Superior temporal gyrus (tissue), 1 donor: ENCODE measurements around the gene TXNRD3.

ENCODE experiments used
- DNase-seq: peaks from one replicate; pipeline ENCODE4 v3.0.0-alpha.2; 2016; ENCODE audit errors: extremely low spot score

The TXNRD3 gene

DNA sequence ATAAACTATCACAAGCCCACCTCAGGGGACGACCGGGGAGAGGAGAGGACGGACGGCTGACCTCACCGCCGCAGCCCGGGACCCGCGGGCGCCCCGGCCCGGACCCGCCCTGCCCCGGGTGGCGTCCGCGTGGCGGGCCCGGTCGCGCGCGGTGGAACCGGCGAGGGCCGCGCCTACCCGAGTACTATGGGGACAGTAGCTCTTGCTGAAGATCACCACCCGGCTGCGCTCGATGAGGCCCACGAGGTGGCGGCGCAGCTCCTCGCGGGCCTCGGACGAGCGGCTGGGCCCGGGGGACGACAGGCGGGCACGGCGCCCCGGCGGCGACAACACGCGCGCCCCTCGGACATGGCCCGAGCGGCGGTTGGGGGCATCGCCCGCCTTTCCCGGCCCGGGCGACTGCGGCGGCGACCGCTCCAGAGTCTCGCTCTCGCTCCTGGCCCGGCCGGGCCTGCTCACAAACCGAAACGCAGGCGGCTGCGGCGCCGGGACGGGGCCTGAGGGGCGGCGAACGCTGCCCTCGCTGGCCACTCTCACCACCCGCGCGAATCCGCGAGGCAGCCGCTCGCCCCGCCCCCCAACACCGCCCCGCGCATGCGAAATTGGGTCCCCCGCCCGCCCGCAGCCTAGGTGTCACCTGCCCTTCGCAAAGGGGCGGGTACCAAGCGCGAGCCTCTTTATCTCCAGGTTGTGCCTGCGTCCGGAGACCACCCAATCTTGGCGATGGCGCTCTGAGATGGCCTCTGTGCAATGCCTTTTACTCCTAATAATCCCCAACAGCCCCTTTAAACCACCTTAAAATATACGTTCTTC is at the start of gene TXNRD3:
TXNRD3 (minus strand) TSS at position 554 of the 813 bp plus-strand sequence.
- DNase-seq, result peak; percentile 40

DNA sequence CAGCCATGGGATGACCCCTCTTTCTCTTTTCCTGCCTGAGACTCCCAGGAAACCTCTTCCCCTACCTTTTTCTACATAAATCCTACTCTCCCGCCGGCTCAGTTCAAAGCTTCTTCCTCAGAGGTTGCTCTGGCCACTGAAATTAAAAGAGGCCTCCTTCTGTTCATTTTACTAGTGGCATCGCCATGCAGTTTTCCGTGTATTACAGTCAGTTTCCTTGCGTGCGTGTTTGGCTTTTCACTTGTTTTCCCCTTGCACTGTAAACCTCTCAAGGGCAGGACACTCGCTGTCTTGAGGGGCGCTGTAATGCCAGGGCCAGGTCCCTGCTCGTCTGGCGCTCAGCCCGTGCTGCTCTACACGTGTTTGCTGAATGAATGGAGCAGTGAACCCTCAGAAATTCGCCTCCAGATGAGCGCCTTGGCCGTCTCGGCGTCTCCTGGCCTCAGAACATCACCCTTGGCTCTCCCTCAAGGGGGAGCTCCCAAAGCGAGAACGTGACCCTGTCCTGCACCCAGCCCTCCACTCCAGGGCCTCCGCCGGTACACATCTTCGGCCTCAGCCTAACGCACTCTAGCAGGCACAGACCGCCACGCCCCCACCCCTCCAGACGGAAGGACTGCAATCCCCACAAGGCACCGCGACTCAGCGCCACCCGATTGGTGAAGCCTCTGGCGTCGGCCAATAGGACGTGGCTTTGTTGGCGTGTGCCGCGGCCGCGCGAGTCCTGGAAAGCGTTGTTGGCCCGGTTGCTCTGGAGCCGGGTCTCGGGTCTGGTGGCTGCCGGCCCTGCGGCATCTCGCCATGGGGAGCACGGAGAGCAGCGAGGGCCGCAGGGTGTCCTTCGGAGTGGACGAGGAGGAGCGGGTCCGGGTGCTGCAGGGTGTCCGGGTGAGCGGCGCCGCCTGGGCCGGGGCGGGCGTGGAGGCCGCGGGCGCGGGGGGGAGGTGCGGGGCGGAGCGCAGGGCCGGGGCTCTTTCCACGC is 48.9 kb upstream of the TXNRD3 start, which contains the start of gene CHCHD6:
CHCHD6 (plus strand) TSS at position 729 of the 982 bp plus-strand sequence; CDS start at position 802, 73 bp downstream.
- DNase-seq, result peak; percentile 93

DNA sequence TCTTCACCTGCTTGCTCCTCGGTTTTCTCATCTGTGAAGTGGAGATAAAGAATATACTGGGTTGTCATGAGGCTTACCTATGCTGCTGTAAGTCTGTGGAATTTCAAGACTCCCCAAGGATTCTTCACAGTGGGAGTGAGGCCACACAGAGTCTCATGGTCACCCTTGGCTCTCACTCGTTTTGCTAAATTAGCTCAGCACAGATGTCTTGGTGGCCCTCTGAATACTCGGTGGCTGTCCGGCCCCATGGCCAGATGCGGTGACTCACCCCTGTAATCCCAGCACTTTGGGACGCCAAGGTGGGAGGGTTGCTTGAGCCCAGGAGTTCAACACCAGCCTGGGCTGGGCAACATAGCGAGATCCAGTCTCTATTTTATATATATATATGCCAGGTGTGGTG is 44.1 kb upstream of the TXNRD3 start:
- no peak for DNase-seq

DNA sequence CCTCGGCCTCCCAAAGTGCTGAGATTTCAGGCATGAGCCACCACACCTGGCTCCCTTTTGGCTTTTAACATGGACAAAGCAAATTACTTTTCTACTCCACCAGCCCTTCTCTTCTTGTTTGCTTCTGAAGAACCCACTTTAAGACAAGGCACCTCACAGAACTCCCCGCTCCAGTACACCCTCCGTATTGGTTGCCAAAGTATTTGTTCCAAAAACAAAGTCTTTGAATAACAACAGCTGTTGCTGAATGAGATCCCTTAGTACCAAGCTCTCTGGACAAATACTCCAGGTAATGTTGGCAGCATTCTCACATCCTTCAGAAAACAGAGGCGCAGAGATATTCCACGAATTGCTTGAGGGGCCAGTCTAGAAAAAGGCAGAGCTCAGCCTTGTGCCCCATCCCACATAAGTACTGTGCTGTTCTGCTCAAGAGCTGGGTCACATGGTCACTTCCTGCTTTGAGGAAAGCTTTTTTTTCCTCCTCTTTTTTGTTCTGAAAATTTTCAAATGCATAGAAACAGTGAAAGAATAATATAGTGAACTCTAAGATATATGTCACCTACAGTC is 41.9 kb upstream of the TXNRD3 start:
- no peak for DNase-seq

DNA sequence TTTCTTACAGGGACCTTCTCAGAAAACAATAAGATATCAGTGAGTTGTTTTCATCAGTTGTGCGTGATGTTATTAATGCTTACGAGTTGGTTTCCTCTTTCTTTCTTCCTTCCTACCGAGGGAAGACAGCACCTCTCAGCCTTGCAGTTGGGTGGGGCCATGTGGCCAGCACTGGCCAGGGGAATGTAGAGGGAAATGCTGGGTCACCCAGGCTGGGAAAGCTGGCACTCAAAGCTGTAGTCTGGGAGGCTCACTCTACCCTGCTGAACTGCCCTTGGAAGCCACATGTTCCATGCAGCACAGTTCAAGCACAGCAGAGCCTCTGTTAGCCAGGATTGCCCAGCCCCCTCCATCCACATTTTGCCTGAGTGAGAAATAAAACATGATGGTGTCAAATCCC is 39.0 kb upstream of the TXNRD3 start:
- DNase-seq, result no peak

DNA sequence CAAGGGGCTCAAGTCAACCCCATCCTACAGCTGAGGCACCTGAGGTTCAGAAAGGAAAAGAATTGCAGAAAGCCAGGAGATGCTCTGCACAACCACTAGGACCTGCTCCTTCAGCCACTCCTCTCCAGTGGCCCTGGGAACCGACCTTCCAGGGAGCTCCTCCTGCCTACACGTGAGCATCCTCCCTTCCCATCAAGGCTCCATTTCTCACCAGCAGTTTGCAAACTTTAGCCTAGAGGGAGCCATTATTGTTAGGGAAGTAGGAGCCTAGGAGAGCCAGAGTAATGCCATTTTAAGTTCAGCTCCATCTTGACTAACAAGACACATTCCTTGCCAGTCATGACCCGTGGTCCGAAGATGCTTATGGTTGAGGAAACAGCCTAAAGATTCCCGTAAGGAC is 37.9 kb upstream of the TXNRD3 start:
- DNase-seq, result no peak

DNA sequence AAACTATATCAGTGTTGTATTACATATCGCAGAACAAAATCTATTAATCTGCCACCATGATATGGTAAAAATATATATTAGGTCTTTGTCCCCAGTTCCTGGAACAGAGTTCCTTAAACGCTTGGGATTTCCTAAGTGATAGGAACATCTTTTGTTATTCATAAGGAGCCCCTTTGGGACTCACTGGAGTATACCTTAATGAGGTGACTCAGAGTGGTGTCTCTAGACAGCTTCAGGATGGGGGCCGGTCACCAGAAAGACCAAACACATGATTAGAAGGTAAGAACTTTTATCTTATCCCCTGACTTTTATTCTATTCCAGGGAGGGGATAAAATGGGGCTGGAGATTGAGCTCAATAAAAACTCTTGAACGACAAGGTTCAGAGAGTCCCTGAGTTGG is 36.8 kb upstream of the TXNRD3 start:
- DNase-seq, result no peak

DNA sequence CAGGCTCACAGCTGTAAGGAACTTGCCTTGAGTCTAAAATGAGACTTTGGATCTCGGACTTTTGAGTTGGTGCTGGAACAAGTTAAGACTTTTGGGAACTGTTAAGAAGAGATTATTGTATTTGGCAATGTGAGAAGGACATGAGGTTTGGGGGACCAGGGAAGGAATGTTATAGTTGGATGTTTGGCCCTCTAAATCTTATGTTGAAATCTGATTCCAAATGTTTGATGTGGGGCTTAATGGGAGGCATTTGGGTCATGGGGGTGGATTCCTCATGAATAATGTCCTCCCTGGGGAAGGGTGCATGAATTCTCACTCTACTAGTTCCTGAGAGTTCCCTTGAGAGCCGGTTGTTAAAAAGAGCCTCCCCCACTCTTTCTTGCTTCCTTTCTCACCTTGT is 30.6 kb upstream of the TXNRD3 start:
- DNase-seq, result no peak

DNA sequence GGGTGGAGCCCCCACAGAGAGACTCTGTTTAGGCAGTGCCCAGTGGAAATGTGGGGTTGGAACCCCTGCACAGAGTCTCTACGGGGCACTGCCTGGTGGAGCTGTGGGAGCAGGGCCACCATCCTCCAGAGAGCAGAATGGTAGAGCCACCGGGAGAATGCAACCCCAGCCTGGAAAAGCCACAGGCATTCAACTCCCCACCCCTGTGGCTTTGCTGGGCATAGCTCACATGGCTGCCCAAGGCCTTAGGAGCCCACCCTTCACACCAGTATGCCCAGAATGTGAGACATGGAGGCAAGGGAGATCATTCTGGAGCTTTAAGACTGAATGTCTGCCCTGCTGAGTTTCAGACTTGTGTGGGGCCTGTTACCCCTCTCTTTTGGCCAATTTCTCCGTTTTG is 30.1 kb upstream of the TXNRD3 start:
- no peak for DNase-seq

DNA sequence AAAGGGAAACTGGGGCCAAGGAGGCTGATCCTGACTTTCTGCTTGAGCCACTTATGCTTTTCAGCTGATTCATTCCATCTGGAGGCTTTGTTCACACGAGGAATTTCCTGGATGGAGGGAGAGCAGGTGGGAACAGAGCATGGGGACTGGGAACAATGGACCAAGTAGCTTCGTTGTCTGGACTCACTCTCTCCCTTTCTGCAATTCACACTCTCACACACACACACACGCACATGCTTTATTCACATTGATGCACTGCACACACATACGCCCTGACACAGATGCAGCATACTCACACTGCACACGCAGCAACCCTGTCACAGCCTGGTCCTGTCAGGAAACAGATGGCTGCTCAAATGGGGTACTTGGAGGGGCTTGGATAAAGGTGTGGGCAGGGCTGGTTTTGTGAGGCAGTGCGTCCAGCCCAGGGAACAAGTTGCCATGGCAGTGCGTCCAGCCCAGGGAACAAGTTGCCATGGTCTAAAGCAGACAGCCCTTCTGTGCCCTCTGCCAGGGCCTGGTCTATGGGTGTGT is 29.4 kb upstream of the TXNRD3 start:
- no peak for DNase-seq

DNA sequence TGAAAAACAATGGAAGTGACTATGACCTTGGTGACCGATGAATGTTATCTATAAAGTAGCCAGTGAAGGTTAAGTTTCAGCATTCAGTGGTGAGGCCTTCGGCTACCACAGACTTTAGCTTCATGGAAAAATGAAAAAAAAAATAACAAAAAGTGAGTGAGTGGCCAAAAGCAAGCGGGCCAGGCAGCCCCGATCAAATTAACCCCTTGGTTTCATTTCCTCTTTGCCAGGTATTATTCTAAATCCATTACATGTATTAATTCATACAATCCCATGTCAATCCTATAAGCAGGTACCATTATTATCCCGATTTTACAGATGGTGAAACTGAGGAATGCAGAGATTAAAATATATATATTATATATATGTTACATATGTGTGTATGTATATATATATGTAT is 28.1 kb upstream of the TXNRD3 start:
- no peak for DNase-seq

DNA sequence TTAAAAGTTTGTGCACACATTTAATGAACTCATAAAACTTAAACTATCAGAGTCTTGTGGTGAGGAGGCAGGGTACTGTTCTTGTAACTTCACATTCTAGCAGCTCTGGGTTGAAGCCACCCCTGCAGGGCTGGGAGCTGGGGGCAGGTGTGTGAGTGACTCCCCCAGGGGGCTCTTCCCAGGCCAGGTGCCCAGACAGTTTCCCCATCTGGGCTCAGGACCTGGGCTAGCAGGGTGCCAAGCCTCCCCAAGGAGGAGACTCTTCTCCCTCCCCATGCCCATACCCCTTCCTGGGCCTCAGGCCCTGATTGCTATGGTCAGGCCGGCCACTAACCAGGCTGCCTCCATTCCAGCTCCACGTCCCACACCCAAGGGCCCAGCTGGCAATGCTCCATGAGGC is 27.1 kb upstream of the TXNRD3 start:
- DNase-seq, result no peak

DNA sequence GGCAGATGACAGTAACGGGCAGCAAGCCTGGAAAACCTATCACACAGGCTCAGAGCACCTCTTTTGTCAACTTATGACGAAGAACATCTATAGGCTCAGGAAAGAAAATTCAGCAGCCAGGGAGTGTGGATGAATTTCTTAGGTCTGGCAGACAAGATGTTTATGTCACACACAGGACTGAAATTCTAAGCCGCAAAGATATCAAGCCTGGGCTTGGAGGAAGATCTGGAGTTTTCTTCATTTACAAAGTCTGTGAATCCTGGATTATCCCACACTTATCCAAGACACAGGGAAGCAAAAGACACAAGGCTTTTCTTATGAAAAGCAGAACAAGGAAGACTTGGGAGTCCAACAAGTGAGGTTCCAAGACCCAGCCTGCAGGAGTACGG is 25.7 kb upstream of the TXNRD3 start:
- DNase-seq, result peak; percentile 9

DNA sequence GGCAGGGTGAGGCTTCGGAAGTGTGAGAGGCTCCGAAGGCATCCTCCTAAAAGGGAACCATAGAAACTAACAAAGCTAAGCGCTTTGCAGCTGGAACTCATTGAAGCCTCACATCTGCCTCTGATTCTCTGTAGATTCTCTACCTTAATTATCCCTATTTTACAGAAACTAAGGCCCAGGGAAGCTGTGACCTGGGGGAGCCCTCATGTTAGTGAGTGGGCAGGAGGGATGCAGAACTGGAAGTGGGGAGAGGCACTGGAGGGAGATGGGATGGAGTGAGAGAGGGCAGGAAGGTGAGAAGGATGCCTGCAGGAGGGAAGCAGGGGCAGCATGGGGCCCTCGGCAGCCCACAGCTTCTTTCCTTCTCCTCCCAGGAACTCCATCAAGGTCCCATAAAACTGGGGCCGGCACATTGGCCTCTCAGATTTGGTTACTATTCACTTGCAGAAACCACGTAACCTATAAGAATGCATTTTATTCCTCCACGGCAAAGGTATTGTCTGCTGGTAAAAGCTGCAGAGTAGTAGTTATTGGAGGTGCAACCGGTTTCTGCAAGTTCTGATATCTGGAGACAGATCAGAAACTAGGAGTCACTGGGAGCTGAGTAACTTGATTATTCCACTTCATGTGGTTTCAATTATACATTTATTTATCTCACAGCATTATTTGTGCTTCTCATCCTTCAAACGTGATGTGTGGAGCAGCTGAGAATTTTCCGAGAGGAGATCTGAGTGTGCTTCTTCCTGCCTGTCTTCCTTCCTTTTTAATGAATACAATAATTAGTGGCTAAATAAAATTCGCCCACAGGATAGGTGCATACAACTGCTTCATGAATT is 25.1 kb upstream of the TXNRD3 start:
- no peak for DNase-seq

DNA sequence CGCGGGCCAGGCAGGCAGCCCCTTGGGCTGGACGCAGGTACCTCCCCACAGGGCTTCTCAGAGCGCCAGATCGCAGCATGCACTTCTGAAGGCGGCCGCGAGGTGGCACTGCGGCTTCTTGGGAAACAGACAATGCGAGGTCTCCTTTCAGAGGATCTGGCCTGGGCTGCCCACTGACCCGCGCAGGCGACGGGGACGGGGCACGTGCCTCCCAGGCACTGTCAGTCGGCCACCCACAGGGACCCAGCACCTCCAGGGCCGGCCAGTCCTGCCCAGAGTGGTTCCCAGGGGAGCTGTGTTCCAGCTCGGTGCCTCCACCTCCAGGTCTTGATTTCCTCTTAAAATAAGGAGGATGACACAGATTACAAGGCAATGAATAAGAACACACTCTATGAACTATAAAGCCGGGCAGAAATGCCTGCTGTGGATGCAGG is 24.4 kb upstream of the TXNRD3 start:
- DNase-seq, result peak; percentile 91

DNA sequence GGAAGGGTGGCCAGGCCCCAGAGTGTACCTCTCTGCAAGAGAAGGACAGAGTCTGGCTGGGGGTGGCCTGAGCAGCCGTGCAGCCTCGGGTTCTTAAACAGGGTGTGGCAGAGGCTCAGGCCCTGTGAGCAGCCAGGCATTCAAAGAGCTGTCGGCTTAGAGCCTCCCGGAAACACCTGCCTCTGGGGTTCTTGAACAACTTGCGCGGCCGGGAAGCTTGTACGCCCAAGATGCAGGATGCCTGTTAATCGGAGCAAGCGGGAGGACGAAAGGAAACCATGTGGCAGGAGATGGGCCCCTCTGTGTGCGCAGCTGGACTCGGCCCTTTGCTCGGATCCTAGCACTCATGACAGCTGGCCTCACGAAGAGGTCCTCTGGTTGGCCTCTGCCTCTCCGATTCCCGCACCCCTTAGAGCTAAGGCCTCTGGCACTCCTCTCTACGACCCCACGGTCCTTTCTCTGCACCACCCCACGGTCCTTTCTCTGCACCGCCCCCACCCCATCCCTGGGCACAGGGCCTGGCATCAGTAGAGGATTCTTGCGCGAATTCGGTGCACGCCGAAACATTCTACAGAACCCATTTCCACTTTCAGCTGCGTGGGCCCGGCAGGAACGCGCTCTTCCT is 23.9 kb upstream of the TXNRD3 start:
- no peak for DNase-seq

DNA sequence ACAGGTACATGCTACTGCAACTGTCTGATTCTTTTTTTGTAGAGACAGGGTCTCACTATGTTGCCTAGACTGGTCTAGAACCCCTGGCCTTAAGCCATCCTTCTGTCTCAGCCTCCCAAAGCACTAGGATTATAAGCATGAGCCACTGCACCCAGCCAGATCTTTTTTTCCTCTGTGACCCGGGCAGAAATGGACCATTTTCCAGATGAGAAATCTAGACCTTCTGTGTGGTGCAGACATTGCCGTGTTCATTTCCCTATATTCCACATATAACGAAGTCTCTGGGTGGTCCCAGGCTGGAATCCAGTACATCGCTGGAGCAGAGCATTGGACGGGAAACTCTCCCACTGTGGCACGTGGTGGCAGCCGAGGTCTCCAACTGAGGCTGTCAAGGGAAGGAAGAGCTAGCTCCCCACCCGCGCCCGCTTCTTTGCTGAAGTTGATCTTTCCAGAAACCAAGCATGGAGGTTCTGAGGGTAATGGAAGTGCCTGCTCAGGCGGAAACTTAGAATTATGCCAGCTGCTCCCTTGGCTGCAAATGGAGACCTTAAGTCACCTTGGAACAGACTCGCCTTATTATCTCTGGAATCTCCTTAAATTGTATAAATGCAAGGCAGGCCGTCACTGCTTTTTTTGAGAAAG is 23.1 kb upstream of the TXNRD3 start:
- no peak for DNase-seq

DNA sequence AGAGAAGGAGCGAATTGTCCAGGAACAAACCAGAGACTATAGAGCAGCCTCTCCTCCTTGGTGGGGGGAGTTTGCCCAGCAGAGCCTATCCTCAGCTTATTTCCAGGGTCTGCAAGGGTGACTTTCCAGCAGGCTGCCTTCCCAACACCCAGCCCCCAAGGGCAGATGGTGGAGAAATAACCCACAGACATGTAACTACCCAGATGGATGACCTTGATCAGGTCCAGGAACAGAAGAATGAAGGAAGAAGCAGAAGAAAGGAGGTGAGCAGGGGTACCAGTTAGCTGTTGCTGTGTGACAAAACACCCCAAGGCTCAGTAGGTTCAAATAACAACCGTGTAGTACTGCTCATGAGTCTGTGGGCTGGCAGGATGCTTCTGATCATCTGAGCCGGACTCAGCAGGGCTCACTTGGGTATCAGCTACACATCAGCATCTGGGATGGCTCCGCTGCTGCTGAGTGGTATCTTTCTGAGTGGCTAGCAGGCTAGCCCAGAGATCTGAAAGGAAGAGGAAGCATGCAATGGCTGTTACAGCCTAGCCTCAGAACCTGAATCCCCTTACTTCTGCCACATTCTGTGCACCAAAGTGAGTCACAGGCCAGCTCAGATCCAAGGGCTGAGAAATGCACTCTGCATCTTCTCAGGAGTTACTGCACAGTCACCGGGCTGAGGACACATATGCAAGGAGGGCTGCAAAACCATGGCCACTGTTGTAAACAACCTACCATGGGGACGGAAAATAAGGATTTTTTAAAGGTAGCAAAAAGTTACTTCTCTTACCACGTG is 22.2 kb upstream of the TXNRD3 start:
- no peak for DNase-seq

DNA sequence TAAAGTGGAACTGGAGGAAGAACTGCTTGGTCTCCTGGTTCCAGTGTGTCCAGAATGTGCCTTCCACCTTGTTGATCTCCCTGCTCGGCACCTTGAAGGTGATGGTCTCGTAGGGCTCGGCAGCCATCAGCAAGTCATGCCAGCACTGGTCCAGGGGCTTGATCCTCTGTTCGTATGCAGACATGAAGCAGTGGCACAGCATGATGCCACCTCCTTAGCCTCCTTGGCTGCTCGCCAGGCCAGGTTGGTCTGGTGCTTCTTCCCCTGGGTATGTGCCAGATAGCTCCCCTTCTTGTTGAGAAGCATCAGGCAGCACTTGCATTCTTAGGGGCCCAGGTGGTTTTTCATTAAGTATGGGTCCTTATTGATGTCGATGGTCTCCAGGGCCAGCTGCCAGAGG is 17.8 kb upstream of the TXNRD3 start:
- no peak for DNase-seq
